Measurements from ENCODE around the gene RNH1.

Gene RNH1

GRCh38 chr11:506995-507726 is at the start of gene RNH1:
Gene RNH1, minus strand, starts transcription at chr11:507242. Its CDS starts 5,080 bp downstream, at chr11:502162.
- DNase-seq, result peak; percentile 99 to 100

GRCh38 chr11:555780-556661 is 49.0 kb upstream of the RNH1 start:
- no peak for DNase-seq

GRCh38 chr11:555227-555779 is 48.3 kb upstream of the RNH1 start:
- no peak for DNase-seq

- DNase-seq, result peak; percentile 73 to 77
Measured at GRCh38 chr11:554428-555226, 47.6 kb upstream of the RNH1 start.

GRCh38 chr11:553988-554340 is 46.9 kb upstream of the RNH1 start:
- no peak for DNase-seq

DNA sequence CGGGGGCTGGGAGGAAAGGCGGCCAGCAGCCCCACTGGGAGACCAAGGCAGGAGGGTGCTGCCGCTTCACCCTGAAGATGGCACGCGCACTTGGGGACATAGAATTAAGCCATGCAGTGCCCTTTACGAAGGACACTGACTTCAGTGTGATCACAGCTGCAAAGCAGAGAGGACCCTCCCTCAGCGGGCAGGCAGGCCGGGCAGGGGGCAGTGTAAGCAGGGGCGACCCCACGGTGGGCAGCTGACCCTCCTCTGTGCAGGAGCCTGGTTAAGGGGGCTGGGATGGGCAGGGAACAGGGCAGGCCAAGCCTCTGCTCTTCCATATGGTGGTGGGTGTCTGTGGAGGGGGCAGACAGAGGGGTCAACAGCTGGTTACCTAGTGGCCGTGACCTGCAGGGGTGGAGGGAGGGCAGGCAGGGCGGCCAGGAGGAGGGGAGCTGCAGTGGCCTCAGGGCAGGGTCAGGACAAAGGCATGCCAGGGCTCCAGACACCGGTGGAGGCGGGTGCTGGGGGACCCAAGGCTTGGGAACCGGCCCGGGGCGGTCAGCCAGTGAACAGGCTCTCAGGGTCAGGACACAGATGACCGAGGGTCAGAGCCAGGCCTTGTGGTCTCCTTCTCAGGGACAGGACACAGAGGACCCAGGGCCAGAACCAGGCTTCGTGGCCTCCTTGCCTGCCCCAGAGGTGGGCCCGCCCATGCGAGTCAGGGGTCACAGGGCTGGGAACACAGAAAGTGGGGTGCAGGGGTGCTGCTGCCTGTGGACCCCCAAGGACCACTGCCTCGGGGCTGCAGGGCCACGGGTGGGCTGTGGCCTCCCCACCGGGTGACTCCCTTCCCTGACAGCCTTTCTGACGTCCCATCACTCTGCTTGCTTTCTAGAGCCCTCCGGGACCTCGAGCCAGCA is 46.3 kb upstream of the RNH1 start:
- no peak for DNase-seq

DNA sequence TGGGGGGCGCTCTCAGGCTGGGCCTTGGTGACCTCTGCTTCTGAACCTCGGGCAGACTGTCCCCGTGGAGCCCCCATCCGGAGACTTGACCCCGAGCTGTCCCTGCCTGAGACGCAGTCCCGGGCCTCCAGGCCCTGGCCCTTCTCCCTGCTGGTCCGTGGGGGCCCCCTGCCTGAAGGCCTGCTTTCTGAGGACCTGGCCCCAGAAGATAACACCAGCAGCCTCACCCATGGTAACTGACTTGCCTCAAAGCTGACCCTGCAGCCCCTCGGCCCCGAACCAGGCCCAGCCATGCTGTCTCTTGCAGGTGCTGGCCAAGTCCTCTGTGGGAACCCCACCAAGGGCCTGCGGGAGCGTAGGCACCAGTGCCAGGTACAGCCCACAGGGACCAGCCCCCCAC is 44.6 kb upstream of the RNH1 start:
- no peak for DNase-seq

DNA sequence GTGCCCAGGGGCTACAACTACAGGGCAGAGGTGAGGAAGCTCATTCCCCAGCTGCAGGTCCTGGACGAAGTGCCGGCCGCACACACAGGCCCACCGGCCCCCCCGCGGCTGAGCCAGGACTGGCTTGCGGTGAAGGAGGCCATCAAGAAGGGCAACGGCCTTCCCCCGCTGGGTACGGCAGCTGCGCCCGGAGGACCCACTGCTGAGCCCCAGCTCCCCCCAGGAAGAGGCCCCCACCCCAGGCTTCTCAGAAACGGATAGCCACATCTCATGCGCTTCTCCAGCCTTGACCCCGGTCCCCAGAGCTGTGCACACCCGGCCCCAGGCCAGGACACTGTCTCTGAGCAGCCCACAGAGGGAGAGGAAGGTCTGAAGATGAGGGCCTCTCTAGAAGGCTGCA is 44.1 kb upstream of the RNH1 start:
- no peak for DNase-seq

DNA sequence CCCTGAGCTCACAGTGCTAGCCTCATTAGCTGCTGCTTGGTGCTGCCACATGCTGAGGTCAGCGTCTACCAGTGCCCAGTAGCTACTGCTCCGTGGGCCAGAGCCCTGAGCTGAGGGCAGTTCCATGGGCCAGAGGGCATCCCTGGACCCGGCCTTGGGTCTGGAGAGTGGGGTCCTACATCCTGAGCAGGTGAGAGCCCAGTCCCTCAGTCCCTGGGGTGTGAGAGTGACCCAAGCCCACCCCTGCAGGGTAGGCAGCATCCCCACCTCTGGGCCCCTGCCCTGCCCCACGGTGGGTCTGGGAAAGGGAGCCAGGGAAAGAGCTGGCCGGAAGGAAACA is 43.7 kb upstream of the RNH1 start:
- no peak for DNase-seq

GRCh38 chr11:550021-550745 is 43.1 kb upstream of the RNH1 start:
- no peak for DNase-seq

DNA sequence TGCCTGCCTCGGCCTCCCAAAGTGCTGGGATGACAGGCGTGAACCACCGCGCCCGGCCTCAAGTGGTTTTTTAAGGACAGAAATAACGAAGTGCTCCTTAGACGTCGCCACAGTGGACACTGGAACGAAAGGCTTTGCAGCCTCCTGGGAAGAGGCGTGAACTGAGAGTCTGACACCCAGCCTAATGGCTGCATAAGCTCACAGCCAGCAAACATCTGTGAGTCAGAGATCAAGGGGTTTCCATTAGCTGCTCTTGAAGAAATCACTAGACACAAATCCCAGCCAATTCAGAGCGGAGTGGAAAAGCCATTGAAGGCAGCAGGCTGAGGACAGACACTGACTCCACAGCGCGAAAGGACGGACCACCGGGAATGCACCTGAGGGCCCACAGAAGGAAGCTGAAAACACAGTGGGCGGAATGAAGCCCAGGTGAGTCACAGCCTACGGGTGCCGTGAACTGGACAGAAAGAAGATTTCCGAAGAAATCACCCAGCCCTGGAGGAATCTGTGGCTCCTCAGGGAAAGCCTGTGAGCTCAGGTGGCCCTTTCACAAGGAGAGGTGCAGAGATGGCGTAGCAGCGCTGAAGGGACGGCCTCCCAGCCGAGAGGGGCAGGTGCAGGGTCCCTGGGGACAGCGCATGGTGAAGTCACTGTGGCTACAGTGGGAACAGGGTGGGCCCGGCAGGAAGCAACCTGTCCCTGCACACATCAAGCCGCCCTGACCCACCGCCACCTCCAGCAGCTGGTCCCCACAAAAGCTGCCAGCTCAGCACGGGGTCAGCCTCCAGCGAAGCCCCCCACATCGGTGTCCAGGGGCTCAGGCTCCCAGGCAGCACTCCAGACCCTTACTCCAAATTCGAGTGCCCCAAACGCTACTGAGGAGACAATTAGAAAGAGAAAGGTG is 41.9 kb upstream of the RNH1 start:
- DNase-seq, result no peak

GRCh38 chr11:545171-545570 is 38.1 kb upstream of the RNH1 start:
- DNase-seq, result no peak

DNA sequence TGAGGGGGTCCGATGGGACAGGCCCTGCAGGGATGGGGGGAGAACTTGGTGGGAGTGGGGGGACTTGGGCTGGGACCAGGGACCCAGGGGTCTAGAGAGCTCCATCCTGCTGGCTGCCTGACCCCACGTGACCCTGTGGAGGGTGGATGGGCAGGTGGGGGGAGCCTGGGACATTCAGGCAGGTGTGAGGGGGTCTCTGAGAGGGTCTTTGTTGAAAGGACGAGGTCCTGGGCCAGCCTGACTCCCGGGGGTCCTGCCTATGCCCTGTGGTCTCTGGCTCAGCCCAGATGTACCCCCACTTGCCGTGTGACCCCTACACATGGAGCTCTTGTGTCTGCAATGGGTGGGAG is 37.8 kb upstream of the RNH1 start:
- DNase-seq, result no peak

- no peak for DNase-seq
Measured at GRCh38 chr11:541433-541885, 34.4 kb upstream of the RNH1 start.

- no peak for DNase-seq
Measured at GRCh38 chr11:540583-541432, 33.8 kb upstream of the RNH1 start.

DNA sequence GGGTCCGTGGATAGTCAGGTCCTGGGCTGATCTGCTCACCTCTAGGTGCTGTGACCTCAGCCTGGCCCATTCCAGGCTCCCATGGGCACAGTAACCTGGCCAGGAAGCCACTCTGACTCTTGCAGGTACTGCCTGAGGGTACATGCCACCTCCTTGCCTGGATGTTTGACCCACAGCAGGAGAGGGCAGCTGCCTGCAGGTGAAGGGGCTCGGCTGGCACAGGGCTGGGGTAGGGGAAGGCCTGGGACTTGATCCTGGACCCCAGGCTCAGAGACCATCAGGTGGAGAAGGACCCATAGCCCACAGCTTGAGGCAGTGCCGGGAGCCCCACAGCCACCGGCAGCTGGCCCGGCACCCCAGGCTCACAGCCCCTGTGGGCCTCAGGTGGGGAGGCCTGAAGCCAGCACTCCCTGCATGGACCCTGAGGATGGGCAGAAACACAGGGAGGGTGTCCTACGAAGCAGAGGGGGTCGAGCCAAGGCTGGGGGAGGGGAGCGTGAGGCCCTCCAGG is 33.0 kb upstream of the RNH1 start:
- no peak for DNase-seq

DNA sequence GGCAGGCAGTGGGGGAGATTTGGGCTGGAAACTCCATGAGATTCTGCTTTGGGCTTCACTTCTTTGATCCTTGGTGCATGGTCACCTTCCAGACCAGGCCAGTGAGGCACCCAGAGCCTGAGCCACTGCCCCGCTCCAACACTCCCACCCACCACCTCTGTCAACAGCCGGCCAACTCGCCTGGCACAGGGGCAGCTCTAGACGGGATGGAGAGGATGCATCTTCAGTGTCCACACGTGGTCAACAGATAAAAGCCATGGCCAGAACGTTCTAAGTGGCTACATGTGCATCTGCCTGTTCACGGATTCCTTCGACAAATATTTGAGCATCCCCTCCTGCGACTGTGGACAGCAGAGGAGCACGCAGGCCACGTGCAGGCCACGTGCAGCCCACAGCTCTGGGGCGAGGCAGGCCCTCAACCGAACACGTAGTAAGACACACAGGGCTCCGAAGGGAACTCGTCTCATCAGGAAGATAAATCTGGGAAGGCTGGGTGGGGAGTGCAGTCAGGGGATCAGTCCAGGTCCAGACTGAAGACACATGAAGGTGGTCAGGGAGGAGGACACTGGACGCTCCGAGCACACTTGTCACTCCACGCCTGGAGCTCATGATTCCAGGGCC is 31.5 kb upstream of the RNH1 start:
- no peak for DNase-seq

DNA sequence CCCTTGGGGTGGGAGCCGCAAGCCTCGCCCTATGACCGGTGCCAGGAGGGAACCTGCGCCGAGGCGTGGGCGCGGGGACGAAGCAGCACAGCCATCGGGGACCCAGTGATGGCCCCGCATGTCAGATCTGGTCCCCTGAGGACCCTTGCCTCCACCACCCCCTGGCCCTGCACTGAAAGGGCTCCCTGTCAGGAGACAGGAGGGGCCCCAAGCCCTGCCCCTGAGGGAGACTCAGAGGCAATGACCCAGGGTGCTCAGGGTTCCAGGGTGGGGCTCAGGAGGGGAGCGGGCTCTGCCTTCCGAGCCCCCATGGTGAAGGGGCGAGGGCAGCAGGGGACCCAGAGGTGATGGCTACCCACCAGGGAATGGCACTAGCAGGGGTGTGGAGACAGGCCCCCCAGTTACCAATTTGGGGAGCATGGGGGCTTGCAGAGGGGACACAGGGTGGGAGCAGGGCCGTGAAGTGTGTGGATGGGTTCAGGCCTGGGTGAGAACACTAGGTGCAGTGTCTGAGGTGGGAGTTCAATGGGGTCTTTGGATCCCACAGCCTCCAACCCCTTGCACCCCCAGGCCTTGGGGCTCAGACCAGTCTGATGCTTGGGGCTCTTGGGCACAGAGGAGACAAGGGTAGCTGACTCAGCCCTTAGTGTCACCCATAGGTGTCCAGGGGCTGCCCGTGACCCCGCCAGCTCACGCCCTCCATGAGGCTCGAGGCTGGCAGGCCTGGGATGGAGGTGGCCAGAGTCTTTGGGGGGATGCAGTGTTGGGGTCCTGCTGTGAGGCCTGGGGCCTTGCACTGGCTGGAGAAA is 30.8 kb upstream of the RNH1 start:
- DNase-seq, result no peak

Data from activated CD4-positive, alpha-beta T cell treated with anti-CD3 and anti-CD28 coated beads, Interleukin-2, amount 50 U/mL, for 4 hours (primary cell).